Mesenchymal stem cell (in vitro differentiated cells and primary cell): ENCODE results near the gene DAB2.

Experiments
- DNase-seq: peaks from one replicate; pipeline ENCODE4 v3.0.0-alpha.2; 2013
- H2AFZ ChIP-seq: one replicate; pipeline ENCODE4 v1.6.1; 2013; ENCODE audit warnings: low read depth, mild to moderate bottlenecking, control low read depth, inconsistent platforms, low read length, moderate library complexity
- H2AK5ac ChIP-seq: 2 replicates; pipeline ENCODE4 v1.6.1; 2013; ENCODE audit warnings: low read length, moderate library complexity, mild to moderate bottlenecking, inconsistent platforms; ENCODE audit not compliant: severe bottlenecking
- H2BK120ac ChIP-seq: one replicate; pipeline ENCODE4 v1.6.1; 2013; ENCODE audit warnings: low read depth, mild to moderate bottlenecking, inconsistent platforms, low read length, moderate library complexity
- H2BK12ac ChIP-seq, 2 experiments: one replicate each; pipeline ENCODE4 v1.6.1; 2013; ENCODE audit warnings: inconsistent platforms in 2 of 2, low read length in 2 of 2, mild to moderate bottlenecking in 2 of 2, moderate library complexity in 2 of 2, control low read depth in 1 of 2
- H2BK15ac ChIP-seq: one replicate; pipeline ENCODE4 v1.6.1; 2013; ENCODE audit warnings: mild to moderate bottlenecking, low read depth, inconsistent platforms; ENCODE audit not compliant: poor library complexity, severe bottlenecking
- H2BK5ac ChIP-seq: 2 replicates; pipeline ENCODE4 v1.6.1; 2013; ENCODE audit warnings: low read depth, mild to moderate bottlenecking, low read length, control low read depth, inconsistent platforms; ENCODE audit not compliant: poor library complexity, severe bottlenecking
- H3K14ac ChIP-seq, 2 experiments: one replicate each; pipeline ENCODE4 v1.6.1; 2013; ENCODE audit warnings: inconsistent platforms in 2 of 2, low read length in 2 of 2, control low read depth in 1 of 2, mild to moderate bottlenecking in 1 of 2, moderate library complexity in 1 of 2
- H3K18ac ChIP-seq, 2 experiments: one replicate each; pipeline ENCODE4 v1.6.1; 2013; ENCODE audit warnings: inconsistent platforms in 2 of 2, low read length in 2 of 2, control low read depth in 1 of 2, low read depth in 1 of 2, mild to moderate bottlenecking in 1 of 2
- H3K23ac ChIP-seq, 2 experiments: one replicate each; pipeline ENCODE4 v1.6.1; 2013; ENCODE audit warnings: inconsistent platforms in 2 of 2, low read length in 2 of 2, mild to moderate bottlenecking in 2 of 2, moderate library complexity in 2 of 2, control low read depth in 1 of 2
- H3K27ac ChIP-seq: 2 replicates; pipeline ENCODE4 v1.5.1; 2013; ENCODE audit warnings: mild to moderate bottlenecking, moderate library complexity, low read length, control low read depth, inconsistent platforms; ENCODE audit not compliant: poor library complexity, severe bottlenecking
- H3K27me3 ChIP-seq, 2 experiments: 2 replicates each; pipeline versions ENCODE4 v1.6.1 to v1.7.0; 2013; ENCODE audit warnings: low read length in 2 of 2, mild to moderate bottlenecking in 2 of 2, moderate library complexity in 2 of 2, control low read depth in 1 of 2, inconsistent platforms in 1 of 2; ENCODE audit not compliant: control insufficient read depth in 1 of 2, insufficient read depth in 1 of 2
- H3K36me3 ChIP-seq, 2 experiments: 2 replicates each; pipeline versions ENCODE4 v1.6.1 to v1.7.0; 2013; ENCODE audit warnings: low read length in 2 of 2, control low read depth in 1 of 2, inconsistent platforms in 1 of 2, low read depth in 1 of 2, mild to moderate bottlenecking in 1 of 2; ENCODE audit not compliant: insufficient read depth in 2 of 2, control insufficient read depth in 1 of 2
- H3K4ac ChIP-seq, 2 experiments: one replicate each; pipeline ENCODE4 v1.6.1; 2013; ENCODE audit warnings: inconsistent platforms in 2 of 2, low read length in 2 of 2, mild to moderate bottlenecking in 2 of 2, moderate library complexity in 2 of 2, control low read depth in 1 of 2, low read depth in 1 of 2
- H3K4me1 ChIP-seq: 2 replicates; pipeline ENCODE4 v1.6.1; 2013; ENCODE audit warnings: low read depth, low read length, control low read depth; ENCODE audit not compliant: control insufficient read depth, insufficient read depth
- H3K4me2 ChIP-seq: 2 replicates; pipeline ENCODE4 v1.6.1; 2013; ENCODE audit warnings: low read length, mild to moderate bottlenecking, inconsistent platforms; ENCODE audit not compliant: poor library complexity, severe bottlenecking
- H3K4me3 ChIP-seq, 2 experiments: 2 replicates each; pipeline versions ENCODE4 v1.5.1 to v1.7.0; 2013; ENCODE audit warnings: low read length in 2 of 2, mild to moderate bottlenecking in 2 of 2, control low read depth in 1 of 2, low read depth in 1 of 2; ENCODE audit not compliant: insufficient read depth in 1 of 2
- H3K79me1 ChIP-seq: replicated peaks from 2 replicates; pipeline ENCODE4 v1.6.1; 2013; ENCODE audit warnings: mild to moderate bottlenecking, control low read depth, low read length, inconsistent platforms; ENCODE audit not compliant: poor library complexity, severe bottlenecking
- H3K9ac ChIP-seq: 2 replicates; pipeline ENCODE4 v1.7.0; 2013; ENCODE audit warnings: mild to moderate bottlenecking, low read length, moderate library complexity
- H3K9me3 ChIP-seq: 2 replicates; pipeline ENCODE4 v1.7.0; 2013; ENCODE audit warnings: mild to moderate bottlenecking, low read length; ENCODE audit not compliant: control insufficient read depth
- H4K8ac ChIP-seq: one replicate; pipeline ENCODE4 v1.6.1; 2013; ENCODE audit warnings: inconsistent platforms, mild to moderate bottlenecking, low read length, moderate library complexity
- H4K91ac ChIP-seq: one replicate; pipeline ENCODE4 v1.6.1; 2013; ENCODE audit warnings: mild to moderate bottlenecking, low read length, inconsistent platforms
- WGBS: methylation state at CpG from one replicate; pipeline ENCODE4 v1.1.7; 2013; ENCODE audit warnings: mixed read lengths; 5-methylcytosine and 5-hydroxymethylcytosine counted together

The DAB2 gene

DNA sequence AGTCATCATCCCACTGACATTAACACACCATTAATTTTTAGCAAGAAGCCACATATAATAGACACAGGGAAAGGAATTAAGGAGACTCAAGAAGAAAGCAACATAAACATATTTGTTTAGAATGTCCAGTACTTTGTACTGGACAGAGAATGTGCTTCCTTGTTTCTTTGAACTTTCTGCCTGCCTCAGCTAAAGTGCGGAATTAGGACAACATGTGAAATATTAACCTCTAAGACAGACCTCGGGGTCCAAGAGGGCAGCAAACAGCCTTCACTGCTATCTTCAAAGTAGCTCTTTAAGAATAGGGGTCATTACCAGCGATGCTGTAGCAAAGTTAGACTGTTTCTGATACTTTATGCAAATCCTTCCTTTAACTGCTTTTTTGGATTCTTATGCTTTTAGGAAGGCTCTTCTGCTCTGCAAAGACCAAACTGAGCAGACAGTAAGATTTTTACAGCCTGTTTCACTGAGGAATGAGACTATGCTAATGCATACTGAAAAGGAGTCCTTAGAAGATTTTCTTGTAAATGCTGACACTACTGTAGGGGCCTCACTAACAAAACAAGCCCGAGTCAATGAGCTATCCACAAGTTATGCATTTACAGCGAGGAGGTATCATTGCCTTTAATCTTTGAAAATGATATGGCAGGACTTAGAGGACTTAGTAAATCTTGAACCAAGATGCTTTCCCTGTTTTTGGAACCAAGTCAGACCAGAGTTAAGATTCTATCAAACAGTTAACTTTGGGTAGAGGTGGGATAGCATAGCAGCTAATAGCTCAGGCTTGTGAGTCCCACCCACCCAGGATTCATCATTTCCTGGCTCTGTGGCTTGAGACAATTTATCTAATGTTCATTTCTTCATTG is 23.8 kb downstream of the DAB2 start:
- 37% methylated on average over 4 of the region's 5 CpGs for WGBS
- Histone ChIP-seq H2BK15ac (no peak overlapping the region), H3K4ac (peak overlapping the region in 1 of 2 experiments; percentile 46), H4K91ac (no peak overlapping the region), H2AFZ (no peak overlapping the region), H3K14ac (no peak overlapping the region), H3K4me3 (peak overlapping the region in 1 of 2 experiments; percentile 17), H4K8ac (peak overlapping the region; percentile 60), H3K79me1 (no peaks in the 10 kb centered on the region), H3K23ac (no peak overlapping the region), H2BK5ac (no peak overlapping the region), H3K4me1 (peaks cover 8% of the 10 kb centered on the region), H2AK5ac (peak overlapping the region; percentile 68), H2BK12ac (no peak overlapping the region), H3K36me3 (peaks cover 9 to 73% of the 10 kb centered on the region in 2 experiments), H3K27ac (peak overlapping the region; percentile 98), H3K9ac (peak overlapping the region; percentile 73), H2BK120ac (no peak overlapping the region), H3K9me3 (no peaks in the 10 kb centered on the region), H3K27me3 (no peaks in the 10 kb centered on the region), H3K18ac (peak overlapping the region in 1 of 2 experiments; percentile 70), H3K4me2 (peak overlapping the region; percentile 60)
- peak; percentile 53 for DNase-seq

DNA sequence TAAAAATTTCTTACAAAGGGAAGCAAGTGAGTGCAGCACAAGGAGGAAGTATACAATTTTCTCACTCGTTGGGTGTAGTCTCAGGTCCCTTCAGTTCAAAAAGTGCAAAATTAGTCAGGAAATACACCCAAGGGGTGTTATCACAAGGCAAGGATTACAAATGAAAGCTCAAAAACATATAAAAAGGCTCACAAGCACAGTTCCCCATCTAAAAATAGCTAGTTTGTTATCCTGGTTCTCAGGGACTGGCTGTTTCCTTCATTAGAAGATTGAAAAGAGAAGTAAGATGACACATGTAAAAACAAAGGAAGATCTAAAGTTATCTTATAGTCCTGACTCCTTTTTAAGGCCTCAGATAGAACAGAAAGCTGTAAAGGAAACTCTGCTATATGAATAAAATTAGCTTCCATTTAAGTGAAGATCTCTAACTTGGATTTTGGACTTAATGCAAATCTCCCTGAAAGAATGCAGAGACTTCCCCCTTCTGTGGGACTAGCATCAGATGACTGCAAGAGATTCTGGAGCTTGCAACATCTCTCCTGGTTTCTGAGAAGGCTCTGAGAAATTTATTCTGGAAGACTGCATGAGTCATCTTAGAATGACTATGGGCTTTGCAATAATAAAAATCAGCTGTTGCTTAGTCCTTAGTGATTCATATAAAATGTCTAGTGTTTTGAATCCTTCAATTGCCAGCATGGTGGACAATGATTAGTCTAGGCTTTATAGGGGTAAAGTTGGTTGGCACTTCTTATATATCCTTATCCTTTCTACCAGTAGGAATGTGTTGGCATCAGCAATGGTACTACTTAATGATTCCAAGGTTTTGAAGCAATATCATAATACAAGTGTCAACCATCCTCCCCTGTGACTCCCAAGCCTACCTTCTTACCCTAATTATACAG is 25.4 kb downstream of the DAB2 start:
- Histone ChIP-seq H3K14ac (no peak overlapping the region), H3K4me2 (no peak overlapping the region), H3K4me3 (no peak overlapping the region), H3K79me1 (no peaks in the 10 kb centered on the region), H3K27me3 (no peaks in the 10 kb centered on the region), H3K27ac (peak overlapping the region; percentile 98), H3K18ac (peak overlapping the region; percentile 66 to 93), H2BK15ac (no peak overlapping the region), H3K9ac (peak overlapping the region; percentile 90), H4K8ac (peak overlapping the region; percentile 76), H3K9me3 (no peaks in the 10 kb centered on the region), H3K4me1 (peaks cover 7% of the 10 kb centered on the region), H3K23ac (no peak overlapping the region), H2BK120ac (no peak overlapping the region), H2AFZ (no peak overlapping the region), H2BK12ac (peak overlapping the region; percentile 72 to 99), H4K91ac (no peak overlapping the region), H3K36me3 (peaks cover 6 to 69% of the 10 kb centered on the region in 2 experiments), H2AK5ac (peak overlapping the region; percentile 98), H3K4ac (peak overlapping the region in 1 of 2 experiments; percentile 87), H2BK5ac (peak overlapping the region; percentile 1)
- WGBS = 78% methylated on average over 1 of the region's 1 CpG
- peak; percentile 98 for DNase-seq

DNA sequence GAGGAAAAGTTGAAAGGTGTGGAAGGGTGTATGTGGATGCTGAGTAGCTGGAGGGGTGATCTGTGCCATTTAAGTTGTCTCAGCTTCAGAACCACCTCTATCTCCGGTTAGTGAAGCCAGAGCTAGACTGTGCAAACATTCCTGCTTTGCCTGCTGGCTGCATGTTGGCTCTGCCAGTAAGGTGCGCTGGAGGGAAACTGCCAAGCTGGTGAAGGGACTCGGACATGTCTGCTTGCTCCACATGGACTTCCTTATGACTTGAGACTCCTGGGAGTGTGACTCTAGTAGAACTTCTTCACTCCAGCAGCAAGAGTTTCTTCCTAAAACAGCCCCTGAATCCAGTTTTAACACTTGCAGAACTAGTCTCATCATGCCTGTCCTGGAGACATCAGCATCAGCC is 27.9 kb downstream of the DAB2 start:
- Histone ChIP-seq H2BK120ac (no peak overlapping the region), H3K79me1 (peaks cover 6% of the 10 kb centered on the region), H2BK15ac (no peak overlapping the region), H3K36me3 (peaks cover 14 to 73% of the 10 kb centered on the region in 2 experiments), H3K4me1 (peaks cover 4% of the 10 kb centered on the region), H2BK5ac (no peak overlapping the region), H2BK12ac (peak overlapping the region; percentile 46 to 59), H3K4ac (no peak overlapping the region), H3K14ac (no peak overlapping the region), H2AFZ (no peak overlapping the region), H3K9me3 (no peaks in the 10 kb centered on the region), H3K4me2 (no peak overlapping the region), H2AK5ac (no peak overlapping the region), H3K27ac (no peak overlapping the region), H3K27me3 (no peaks in the 10 kb centered on the region), H4K91ac (peak overlapping the region; percentile 28), H3K23ac (peak overlapping the region in 1 of 2 experiments; percentile 85), H4K8ac (peak overlapping the region; percentile 35), H3K18ac (peak overlapping the region; percentile 24 to 83), H3K4me3 (no peak overlapping the region), H3K9ac (peak overlapping the region; percentile 37)
- WGBS = 97% methylated on average over 3 of the region's 3 CpGs
- no peak for DNase-seq

DNA sequence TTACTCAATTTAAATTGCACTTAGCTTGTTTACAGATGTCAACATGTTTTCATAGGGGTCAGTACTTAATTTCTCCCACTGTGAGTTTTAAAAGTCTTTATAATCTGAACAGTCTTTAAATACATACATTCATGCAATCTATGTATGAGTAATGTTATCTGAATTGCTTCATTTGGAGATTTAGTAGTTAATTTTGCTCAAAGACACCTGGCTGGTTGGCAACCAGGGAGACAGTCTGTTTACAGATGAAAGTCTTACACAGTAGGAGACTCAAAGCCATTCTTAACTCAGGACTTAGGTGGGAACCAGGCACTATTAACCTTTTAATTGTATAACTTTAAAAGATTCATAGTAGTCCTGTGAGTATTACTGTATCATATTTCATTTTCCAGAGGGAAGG is 29.3 kb downstream of the DAB2 start:
- H4K8ac ChIP-seq = no peak overlapping the region
- H3K9me3 ChIP-seq = no peaks in the 10 kb centered on the region
- H3K23ac ChIP-seq = no peak overlapping the region
- H3K18ac ChIP-seq = no peak overlapping the region
- peaks cover 11% of the 10 kb centered on the region for H3K79me1 ChIP-seq
- H3K4me2 ChIP-seq = no peak overlapping the region
- no peak overlapping the region for H3K27ac ChIP-seq
- no peak overlapping the region for H2AK5ac ChIP-seq
- peak overlapping the region; percentile 86 for H3K9ac ChIP-seq
- no peak overlapping the region for H2BK15ac ChIP-seq
- peak overlapping the region in 1 of 2 experiments; percentile 33 for H3K4me3 ChIP-seq
- H3K4me1 ChIP-seq = peaks cover 3% of the 10 kb centered on the region
- H2BK12ac ChIP-seq = no peak overlapping the region
- no peak overlapping the region for H3K4ac ChIP-seq
- H2BK120ac ChIP-seq = no peak overlapping the region
- no peaks in the 10 kb centered on the region for H3K27me3 ChIP-seq
- peak; percentile 18 for DNase-seq
- H3K14ac ChIP-seq = no peak overlapping the region
- H2BK5ac ChIP-seq = no peak overlapping the region
- H4K91ac ChIP-seq = no peak overlapping the region
- no peak overlapping the region for H2AFZ ChIP-seq
- H3K36me3 ChIP-seq = peaks cover 17 to 77% of the 10 kb centered on the region in 2 experiments
